Erythroblast (primary cell): ENCODE data around the gene LTBP4.
"Not testable (repeated sequence)": the region's sequence is repeated elsewhere in the genome, so short reads cannot be mapped to it uniquely, and the experiment has no call there.

ENCODE experiments used
- DNase-seq, 2 experiments: peaks; one replicate each; lab custom pipeline; 2025; lab: John Stamatoyannopoulos, UW
- GATA1 ChIP-seq: IDR thresholded peaks from 2 replicates; pipeline ENCODE4 v1.6.1; 2011; ENCODE audit warnings: low read depth, mild to moderate bottlenecking, control low read depth, low read length, moderate library complexity
- POLR2A ChIP-seq: IDR thresholded peaks from 2 replicates; pipeline ENCODE4 v1.6.1; 2011; ENCODE audit warnings: mild to moderate bottlenecking, low read length

LTBP4 gene

DNA sequence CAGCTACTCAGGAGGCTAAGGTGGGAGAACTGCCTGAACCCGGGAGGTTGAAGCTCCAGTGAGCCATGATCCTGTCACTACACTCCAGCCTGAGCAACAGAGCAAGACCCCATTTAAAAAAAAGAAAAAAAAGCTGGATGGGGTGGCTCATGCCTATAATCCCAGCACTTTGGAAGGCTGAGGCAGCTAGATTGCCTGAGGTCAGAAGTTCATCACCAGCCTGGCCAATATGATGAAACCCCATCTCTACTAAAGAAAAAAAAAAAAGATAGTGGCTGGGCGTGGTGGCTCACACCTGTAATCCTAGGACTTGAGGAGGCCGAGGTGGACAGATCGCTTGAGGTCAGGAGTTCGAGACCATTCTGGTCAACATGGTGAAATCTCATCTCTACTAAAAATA lies 15.0 kb downstream of the LTBP4 start:
- DNase-seq, result no peak
- TF ChIP-seq POLR2A, result no peak
- no peak for TF ChIP-seq GATA1

- TF ChIP-seq POLR2A (no peak), GATA1 (no peak)
- DNase-seq, result no peak
These were observed 15.8 kb downstream of the LTBP4 start for GRCh38 chr19:40616941-40617340.

GRCh38 chr19:40617961-40618360 lies 16.8 kb downstream of the LTBP4 start:
- DNase-seq, result no peak
- no peak for TF ChIP-seq POLR2A
- TF ChIP-seq GATA1, result no peak

- DNase-seq, result no peak
- no peak for TF ChIP-seq GATA1
- no peak for TF ChIP-seq POLR2A
These were observed 18.4 kb downstream of the LTBP4 start for GRCh38 chr19:40619333-40620160.

- no peak for DNase-seq
- no peak for TF ChIP-seq GATA1
These were observed 19.0 kb downstream of the LTBP4 start for GRCh38 chr19:40620161-40620485.

GRCh38 chr19:40621283-40621682 lies 20.1 kb downstream of the LTBP4 start:
- no peak for DNase-seq
- TF ChIP-seq GATA1 (no peak), POLR2A (no peak)

DNA sequence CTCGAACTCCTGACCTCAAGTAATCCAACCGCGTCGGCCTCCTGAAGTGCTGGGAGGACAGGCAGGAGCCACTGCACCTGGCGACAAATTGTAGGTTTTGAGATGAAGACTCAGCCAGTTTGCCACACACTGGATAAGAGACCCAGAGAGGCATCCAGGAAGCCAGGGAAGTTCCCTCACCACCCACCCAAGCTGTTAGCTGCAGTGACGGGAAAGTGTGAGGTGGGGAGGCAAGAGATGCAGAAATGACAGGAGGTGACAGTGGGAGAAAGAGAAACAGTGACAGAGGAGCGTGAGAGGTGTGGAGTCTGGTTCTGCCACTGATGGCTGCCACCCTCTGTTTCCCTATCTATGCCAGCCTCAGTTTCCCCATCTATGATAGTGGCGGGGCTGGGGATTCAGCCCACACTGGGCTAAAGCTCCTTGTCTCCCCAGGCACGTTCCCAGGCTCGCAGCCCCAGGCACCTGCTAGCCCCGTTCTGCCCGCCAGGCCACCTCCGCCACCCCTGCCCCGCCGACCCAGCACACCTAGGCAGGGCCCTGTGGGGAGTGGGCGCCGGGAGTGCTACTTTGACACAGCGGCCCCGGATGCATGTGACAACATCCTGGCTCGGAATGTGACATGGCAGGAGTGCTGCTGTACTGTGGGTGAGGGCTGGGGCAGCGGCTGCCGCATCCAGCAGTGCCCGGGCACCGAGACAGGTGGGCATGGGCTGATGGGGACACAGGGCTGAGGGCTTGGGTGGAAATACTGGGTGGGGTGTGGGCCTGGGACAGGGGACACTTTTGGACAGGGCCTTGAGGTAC lies 21.0 kb downstream of the LTBP4 start:
- TF ChIP-seq GATA1 (no peak), POLR2A (no peak)
- no peak for DNase-seq

DNA sequence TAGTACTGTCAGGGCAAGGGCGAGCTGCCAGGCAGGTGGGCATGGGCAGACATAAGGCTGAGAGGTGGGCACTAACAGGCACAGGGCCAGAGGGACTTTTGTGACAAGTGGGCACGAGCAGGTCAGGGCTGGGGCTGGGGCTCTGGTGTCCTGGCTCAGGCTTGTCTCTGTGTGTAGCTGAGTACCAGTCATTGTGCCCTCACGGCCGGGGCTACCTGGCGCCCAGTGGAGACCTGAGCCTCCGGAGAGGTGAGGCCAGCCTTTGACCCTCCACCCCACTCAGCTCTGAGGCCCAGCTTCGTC lies 21.6 kb downstream of the LTBP4 start:
- TF ChIP-seq GATA1, result no peak
- TF ChIP-seq POLR2A, result no peak
- no peak for DNase-seq

GRCh38 chr19:40623403-40624251 lies 22.5 kb downstream of the LTBP4 start:
- TF ChIP-seq POLR2A (no peak), GATA1 (no peak)
- DNase-seq, result peak; percentile 67 to 73

DNA sequence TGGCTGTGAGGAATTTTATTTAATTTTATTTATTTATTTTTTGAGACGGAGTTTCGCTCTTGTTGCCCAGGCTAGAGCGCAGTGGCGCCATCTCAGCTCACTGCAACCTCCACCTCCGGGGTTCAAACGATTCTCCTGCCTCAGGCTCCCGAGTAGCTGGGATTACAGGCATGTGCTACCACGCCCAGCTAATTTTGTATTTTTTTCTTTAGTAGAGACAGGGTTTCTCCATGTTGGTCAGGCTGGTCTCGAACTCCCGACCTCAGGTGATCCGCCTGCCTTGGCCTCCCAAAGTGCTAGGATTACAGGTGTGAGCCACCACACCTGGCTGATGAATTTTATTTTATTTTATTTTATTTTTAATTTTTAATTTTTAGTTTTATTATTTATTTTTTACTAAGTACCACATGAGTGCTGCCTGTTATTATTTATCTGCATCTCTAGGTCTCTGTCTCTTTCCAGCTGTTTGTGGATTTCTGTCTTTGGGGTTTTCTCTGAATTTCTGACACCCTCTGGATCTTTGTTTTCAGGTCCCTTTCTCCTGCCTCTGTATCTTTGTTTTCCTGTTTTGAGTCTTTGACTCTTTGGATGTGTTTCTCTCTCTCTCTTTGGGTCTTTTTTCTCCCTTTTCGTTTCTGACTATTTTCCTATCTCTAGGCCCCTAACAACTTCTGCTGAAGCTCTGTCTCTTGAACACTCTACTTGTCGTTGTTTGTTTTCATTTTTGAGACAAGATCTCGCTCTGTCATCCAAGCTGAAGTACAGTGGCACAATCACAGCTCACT lies 23.4 kb downstream of the LTBP4 start:
- not testable (repeated sequence) for DNase-seq

DNA sequence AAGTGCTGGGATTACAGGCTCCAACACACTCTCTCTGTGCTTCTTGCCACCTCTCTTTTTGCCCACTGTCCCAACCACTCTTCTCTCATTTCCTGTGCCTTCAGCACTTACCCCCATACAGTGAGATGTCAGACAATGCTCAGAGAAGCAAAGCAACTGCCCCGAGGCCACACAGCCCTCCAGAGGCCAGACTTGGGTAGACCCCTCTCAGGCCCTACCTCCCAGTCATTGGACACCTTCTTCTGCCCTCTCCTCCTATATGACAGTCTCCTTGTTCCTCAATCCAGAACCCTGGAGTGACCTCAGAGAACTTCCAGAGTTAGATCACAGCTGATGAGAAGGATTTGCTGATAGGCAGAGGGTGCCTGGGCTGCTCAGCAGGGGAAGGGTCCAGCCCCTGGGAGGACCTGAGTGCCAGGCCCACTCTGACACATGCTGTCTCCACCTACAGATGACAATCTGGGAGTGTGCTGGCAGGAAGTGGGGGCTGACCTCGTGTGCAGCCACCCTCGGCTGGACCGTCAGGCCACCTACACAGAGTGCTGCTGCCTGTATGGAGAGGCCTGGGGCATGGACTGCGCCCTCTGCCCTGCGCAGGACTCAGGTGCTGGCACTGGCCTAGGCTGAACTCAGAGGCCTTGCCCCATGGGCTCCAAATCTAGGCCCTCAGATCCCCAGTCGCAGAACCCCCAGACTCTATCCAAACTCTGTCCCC lies 24.4 kb downstream of the LTBP4 start:
- DNase-seq, result no peak
- TF ChIP-seq GATA1 (no peak), POLR2A (no peak)

DNA sequence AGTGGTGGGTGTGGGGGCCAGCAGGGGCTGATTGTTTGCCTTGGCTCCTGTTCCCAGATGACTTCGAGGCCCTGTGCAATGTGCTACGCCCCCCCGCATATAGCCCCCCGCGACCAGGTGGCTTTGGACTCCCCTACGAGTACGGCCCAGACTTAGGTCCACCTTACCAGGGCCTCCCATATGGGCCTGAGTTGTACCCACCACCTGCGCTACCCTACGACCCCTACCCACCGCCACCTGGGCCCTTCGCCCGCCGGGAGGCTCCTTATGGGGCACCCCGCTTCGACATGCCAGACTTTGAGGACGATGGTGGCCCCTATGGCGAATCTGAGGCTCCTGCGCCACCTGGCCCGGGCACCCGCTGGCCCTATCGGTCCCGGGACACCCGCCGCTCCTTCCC lies 25.7 kb downstream of the LTBP4 start:
- no peak for DNase-seq
- no peak for TF ChIP-seq POLR2A
- no peak for TF ChIP-seq GATA1
